H1 (cell line): ENCODE results near the gene TCF4. TPM values are rescaled to one million over a fixed set of nuclear protein-coding genes. Genes with fewer than 3 reads are reported as not detected.

Experiments used
- CTCF ChIA-PET: fragments of 300-600 bp; sonication (Branson Sonifier 250); formaldehyde crosslinking; loops from one replicate; lab custom pipeline; 2021; ENCODE audit not compliant: partially characterized antibody; lab: Charles Lee
- POLR2A ChIA-PET: fragments of 300-600 bp; sonication (Branson Sonifier 250); formaldehyde crosslinking; loops from one replicate; lab custom pipeline; 2021; ENCODE audit warnings: inconsistent platforms; ENCODE audit not compliant: partially characterized antibody; lab: Charles Lee
- DNase-seq, 2 experiments: peaks; one replicate each; pipeline versions ENCODE4 v3.0.0 to v3.0.0-alpha.2; 2010 to 2022; ENCODE audit warnings: low spot score in 2 of 2, low read depth in 1 of 2, mixed read lengths in 1 of 2
- FAIRE-seq: peaks from 2 replicates; lab custom pipeline; 2011; peaks lifted over from hg19 to GRCh38; lab: Jason Lieb, UNC
- H2AFZ ChIP-seq: 2 replicates; pipeline ENCODE4 v1.8.1; 2012; ENCODE audit warnings: low read length, inconsistent platforms
- H2AK5ac ChIP-seq: 2 replicates; pipeline ENCODE4 v1.6.1; 2013; ENCODE audit warnings: low read depth, low read length
- H2BK120ac ChIP-seq: replicated peaks from 2 replicates; pipeline ENCODE3; 2013; ENCODE audit warnings: low read depth, low read length, inconsistent platforms
- H2BK12ac ChIP-seq: 2 replicates; pipeline ENCODE4 v1.6.1; 2013; ENCODE audit warnings: low read depth, low read length
- H2BK15ac ChIP-seq: 2 replicates; pipeline ENCODE4 v1.6.1; 2013; ENCODE audit warnings: low read length
- H2BK20ac ChIP-seq: 2 replicates; pipeline ENCODE4 v1.6.1; 2013; ENCODE audit warnings: low read length
- H2BK5ac ChIP-seq: 2 replicates; pipeline ENCODE4 v1.6.1; 2013; ENCODE audit warnings: low read depth, low read length
- H3K14ac ChIP-seq: 2 replicates; pipeline ENCODE4 v1.6.1; 2013; ENCODE audit warnings: inconsistent platforms; ENCODE audit not compliant: insufficient read length
- H3K18ac ChIP-seq: 2 replicates; pipeline ENCODE4 v1.6.1; 2013; ENCODE audit warnings: low read length; ENCODE audit errors: extremely low read depth
- H3K23ac ChIP-seq: 2 replicates; pipeline ENCODE4 v1.6.1; 2013; ENCODE audit warnings: inconsistent platforms; ENCODE audit not compliant: insufficient read length
- H3K23me2 ChIP-seq: 2 replicates; pipeline ENCODE4 v1.6.1; 2013; ENCODE audit warnings: low read depth, low read length
- H3K27ac ChIP-seq: 2 replicates; pipeline ENCODE4 v1.6.1; 2011; ENCODE audit warnings: low read depth, low read length, inconsistent platforms
- H3K27me3 ChIP-seq, 4 experiments: replicated peaks in 1 of 4; 1 replicate in 1 of 4; 2 replicates in 3 of 4; pipeline versions ENCODE4 v1.6.1 to v1.8.1; 2011 to 2013; ENCODE audit warnings: low read length in 3 of 4, mild to moderate bottlenecking in 3 of 4, inconsistent platforms in 2 of 4, mixed read lengths in 2 of 4, moderate library complexity in 1 of 4; ENCODE audit not compliant: control insufficient read depth in 3 of 4, insufficient read depth in 3 of 4; ENCODE audit errors: extremely low read depth in 1 of 4
- H3K36me3 ChIP-seq, 4 experiments: 2 replicates each; pipeline versions ENCODE4 v1.6.1 to v1.8.1; 2011 to 2013; ENCODE audit warnings: mild to moderate bottlenecking in 4 of 4, low read length in 3 of 4, moderate library complexity in 2 of 4, control low read depth in 1 of 4, inconsistent platforms in 1 of 4; ENCODE audit not compliant: insufficient read depth in 4 of 4, control insufficient read depth in 2 of 4
- H3K4ac ChIP-seq: replicated peaks from 2 replicates; pipeline ENCODE3; 2013; ENCODE audit warnings: low read length, low read depth, mixed read lengths, inconsistent platforms; ENCODE audit not compliant: insufficient read length
- H3K4me1 ChIP-seq, 4 experiments: replicated peaks in 1 of 4; 1 replicate in 1 of 4; 2 replicates in 3 of 4; pipeline versions ENCODE4 v1.6.1 to v1.8.1; 2011 to 2013; ENCODE audit warnings: low read length in 3 of 4, inconsistent platforms in 2 of 4, mixed read lengths in 1 of 4; ENCODE audit not compliant: insufficient read depth in 4 of 4, control insufficient read depth in 3 of 4
- H3K4me2 ChIP-seq, 2 experiments: 2 replicates each; pipeline versions ENCODE4 v1.6.1 to v1.8.1; 2011 to 2013; ENCODE audit warnings: low read depth in 2 of 2, low read length in 2 of 2, control low read depth in 1 of 2, inconsistent platforms in 1 of 2, mild to moderate bottlenecking in 1 of 2; ENCODE audit not compliant: insufficient read depth in 1 of 2
- H3K4me3 ChIP-seq, 4 experiments: fragments of 200-600, 300-600 bp in 1 of 4; sonication (generic), shearing (Covaris generic), sonication (Bioruptor Twin) in 1 of 4; 2 replicates each; pipeline versions ENCODE4 v1.5.1 to v1.8.1; 2011 to 2016; ENCODE audit warnings: low read length in 4 of 4, low read depth in 3 of 4, control low read depth in 2 of 4, inconsistent platforms in 2 of 4, mild to moderate bottlenecking in 2 of 4, mixed read lengths in 1 of 4, moderate library complexity in 1 of 4; ENCODE audit not compliant: insufficient read depth in 2 of 4; ENCODE audit errors: extremely low read depth in 1 of 4
- H3K56ac ChIP-seq: replicated peaks from 2 replicates; pipeline ENCODE3; 2013; ENCODE audit warnings: low read depth, mild to moderate bottlenecking, mixed read lengths, low read length, inconsistent platforms; ENCODE audit not compliant: insufficient read length
- H3K79me1 ChIP-seq: 2 replicates; pipeline ENCODE4 v1.6.1; 2013; ENCODE audit warnings: low read depth, low read length, control low read depth
- H3K79me2 ChIP-seq, 2 experiments: 2 replicates each; pipeline versions ENCODE4 v1.6.1 to v1.8.1; 2012 to 2013; ENCODE audit warnings: low read length in 2 of 2, mild to moderate bottlenecking in 2 of 2, inconsistent platforms in 1 of 2; ENCODE audit not compliant: insufficient read depth in 2 of 2, control insufficient read depth in 1 of 2
- H3K9ac ChIP-seq, 4 experiments: replicated peaks in 1 of 4; 1 replicate in 1 of 4; 2 replicates in 3 of 4; pipeline versions ENCODE4 v1.6.1 to v1.8.1; 2011 to 2013; ENCODE audit warnings: low read depth in 3 of 4, low read length in 3 of 4, control low read depth in 2 of 4, mild to moderate bottlenecking in 2 of 4, moderate library complexity in 2 of 4, inconsistent platforms in 1 of 4; ENCODE audit errors: extremely low read depth in 1 of 4
- H3K9me3 ChIP-seq, 2 experiments: 2 replicates each; pipeline versions ENCODE4 v1.6.1 to v1.8.1; 2012 to 2013; ENCODE audit warnings: mild to moderate bottlenecking in 2 of 2, moderate library complexity in 2 of 2, control low read depth in 1 of 2, inconsistent platforms in 1 of 2, low read depth in 1 of 2, low read length in 1 of 2, mixed read lengths in 1 of 2; ENCODE audit not compliant: insufficient read depth in 2 of 2
- H4K20me1 ChIP-seq, 2 experiments: replicated peaks in 1 of 2; 2 replicates each; pipeline versions ENCODE3 to v1.8.1; 2011 to 2013; ENCODE audit warnings: inconsistent platforms in 2 of 2, low read length in 2 of 2, mild to moderate bottlenecking in 1 of 2; ENCODE audit not compliant: insufficient read depth in 2 of 2, control insufficient read depth in 1 of 2
- H4K5ac ChIP-seq: 2 replicates; pipeline ENCODE4 v1.6.1; 2013; ENCODE audit warnings: low read length, low read depth, mixed read lengths, inconsistent platforms; ENCODE audit not compliant: insufficient read length
- H4K8ac ChIP-seq: 2 replicates; pipeline ENCODE4 v1.8.0; 2013; ENCODE audit warnings: mild to moderate bottlenecking, moderate library complexity, low read length, inconsistent platforms; ENCODE audit not compliant: insufficient read depth; ENCODE audit errors: extremely low read depth
- H4K91ac ChIP-seq: replicated peaks from 2 replicates; pipeline ENCODE3; 2013; ENCODE audit warnings: low read length, mixed read lengths, inconsistent platforms; ENCODE audit not compliant: insufficient read length
- CHD2 ChIP-seq: IDR thresholded peaks from 2 replicates; pipeline ENCODE4 v1.6.1; 2012; ENCODE audit warnings: low read length, improper control_type of control experiment
- POLR2A ChIP-seq, 2 experiments: IDR thresholded peaks; 1 replicate in 1 of 2; 2 replicates in 1 of 2; pipeline ENCODE4 v1.6.1; 2011; ENCODE audit warnings: low read depth in 2 of 2, low read length in 2 of 2, mild to moderate bottlenecking in 2 of 2; ENCODE audit errors: control extremely low read depth in 1 of 2
- SP1 ChIP-seq: IDR thresholded peaks from 2 replicates; pipeline ENCODE4 v1.6.1; 2011; ENCODE audit warnings: low read depth, low read length
- WGBS, 2 experiments: shearing (Covaris generic) in 1 of 2; methylation state at CpG; one replicate each; pipeline versions ENCODE4 v1.1.6 to v1.1.7; 2013 to 2015; ENCODE audit warnings: low lambda C conversion rate in 2 of 2, mixed read lengths in 2 of 2, inconsistent platforms in 1 of 2, low coverage in 1 of 2, missing lambda C conversion rate in 1 of 2; ENCODE audit not compliant: insufficient replicate concordance in 2 of 2, insufficient coverage in 1 of 2, insufficient read length in 1 of 2; ENCODE audit errors: extremely low coverage in 1 of 2, missing lambda C conversion rate in 1 of 2; 5-methylcytosine and 5-hydroxymethylcytosine counted together
- polyA plus RNA-seq, 7 experiments: library from polyadenylated mRNA; depleted of rRNA in 3 of 7; stranded (reverse) in 5 of 7; unstranded in 2 of 7; fragments of >200 nt in 5 of 7; fragments of 200-250 nt in 2 of 7; gene quantifications; 1 replicate in 5 of 7; 2 replicates in 1 of 7; 4 replicates in 1 of 7; pipeline versions ENCODE4 v1.2.1 to v1.2.3, GENCODE V29; 2011 to 2013; ENCODE audit warnings: missing spikeins in 2 of 7, mixed read lengths in 2 of 7
- total RNA-seq: library from RNA; stranded (reverse); fragmentation: NEBNext Ultra II Directional; extraction: Animal tissue kit (Norgen Biotek cat#: 25700); gene quantifications from 2 replicates; pipeline ENCODE4 v1.2.1, GENCODE V29; 2021

TCF4 gene
- total and polyA plus RNA-seq, 2 of the 8 experiments (the other 6 are each of a cell fraction or from before 2014, with no cell fraction given), result 59.3 to 118 TPM

GRCh38 chr18:55307505-55307904 lies 280.5 kb downstream of the TCF4 start:
- POLR2A ChIA-PET, result interaction anchor here (2.3 kb wide), 1 partner anchor 12 kb away, joined by 5 read pairs; no protein-coding TSS in a partner anchor
- H3K36me3 ChIP-seq, result no peaks in the 10 kb centered on the region
- peaks cover 0 to 56% of the 10 kb centered on the region in 2 experiments; a peak in 2 of 4 replicates for H3K79me2 ChIP-seq
- no peak for DNase-seq
- no peak overlapping the region for H2AK5ac ChIP-seq
- no peak overlapping the region for H2BK15ac ChIP-seq
- no peak overlapping the region for H2BK12ac ChIP-seq
- H3K27ac ChIP-seq, result no peak overlapping the region
- no peak for TF ChIP-seq SP1
- TF ChIP-seq POLR2A (IDR thresholded peaks at IDR 0.05; ENCODE audit: control extremely low read depth in 1 of 2, low read depth in 2 of 2, low read length in 2 of 2), result no peak
- no peak for TF ChIP-seq CHD2
- no peak overlapping the region for H3K14ac ChIP-seq
- H3K27me3 ChIP-seq, result no peaks in the 10 kb centered on the region
- no peak overlapping the region for H3K4ac ChIP-seq
- no peak overlapping the region for H2BK120ac ChIP-seq
- FAIRE-seq, result no peak
- no peak overlapping the region for H3K4me3 ChIP-seq
- H4K5ac ChIP-seq, result no peak overlapping the region
- H3K23ac ChIP-seq, result no peak overlapping the region
- no peak overlapping the region for H3K56ac ChIP-seq
- no peaks in the 10 kb centered on the region for H3K23me2 ChIP-seq
- CTCF ChIA-PET, result interaction anchor here (1.2 kb wide), 1 partner anchor 36 kb away, joined by 3 read pairs; no protein-coding TSS in a partner anchor
- peaks cover 2 to 3% (median 3%) of the 10 kb centered on the region in 4 experiments; a peak in 6 of 7 replicates for H3K4me1 ChIP-seq
- no peak overlapping the region for H3K18ac ChIP-seq
- no peak overlapping the region for H2AFZ ChIP-seq
- H3K9me3 ChIP-seq, result no peaks in the 10 kb centered on the region
- no peak overlapping the region for H2BK20ac ChIP-seq
- H4K20me1 ChIP-seq, result peaks cover 0 to 5% of the 10 kb centered on the region in 2 experiments
- no peak overlapping the region for H4K8ac ChIP-seq
- no peak overlapping the region for H4K91ac ChIP-seq
- H2BK5ac ChIP-seq, result no peak overlapping the region
- no peak overlapping the region for H3K9ac ChIP-seq
- H3K79me1 ChIP-seq, result no peaks in the 10 kb centered on the region
- 92% methylated on average over 3 of the region's 3 CpGs; no CpG with 5 or more reads in 1 of the 2 experiments for WGBS, 2 experiments
- no peak overlapping the region for H3K4me2 ChIP-seq
